Erythroblast (primary cell): ENCODE data around the gene CD84.

ENCODE experiments used
- GATA1 ChIP-seq: IDR thresholded peaks from 2 replicates; pipeline ENCODE4 v1.6.1; 2011; ENCODE audit warnings: low read depth, mild to moderate bottlenecking, control low read depth, low read length, moderate library complexity
- POLR2A ChIP-seq: IDR thresholded peaks from 2 replicates; pipeline ENCODE4 v1.6.1; 2011; ENCODE audit warnings: mild to moderate bottlenecking, low read length

GRCh38 chr1:160521554-160521953, 57.7 kb downstream of the CD84 start:
- TF ChIP-seq POLR2A = no peak
- TF ChIP-seq GATA1 = no peak
